GM12878 (cell line): ENCODE data around the gene CAB39. TPM values are rescaled to one million over a fixed set of nuclear protein-coding genes. Genes with fewer than 3 reads are reported as not detected.
A peak's percentile ranks its signal among the peaks of the same experiment; 100 is the strongest.

ENCODE experiments used
- ATAC-seq: fragments of 200-7000 bp; cut with Tn5 transposase; 3 replicates; pipeline ENCODE4 v1.9.1; 2020; ENCODE audit warnings: mild to moderate bottlenecking, moderate library complexity
- BruUV-seq: library from RNA; stranded (reverse); fragments of 400-500 nt; replicated peaks from 2 replicates; lab custom pipeline; 2021; lab: Mats Ljungman, UMichigan
- CTCF ChIA-PET: fragments of 300-600 bp; sonication (Branson Sonifier 250); formaldehyde crosslinking; extraction: SDS; loops from one replicate; lab custom pipeline; 2021; ENCODE audit warnings: inconsistent platforms; lab: Yijun Ruan, JAX
- POLR2A ChIA-PET: fragments of 350-600 bp; formaldehyde crosslinking; extraction: SDS; loops from one replicate; lab custom pipeline; 2021; ENCODE audit warnings: inconsistent platforms; lab: Charles Lee
- RAD21 ChIA-PET: fragments of 300-600 bp; sonication (Branson Sonifier 250); formaldehyde crosslinking; loops from one replicate; lab custom pipeline; 2023; ENCODE audit warnings: antibody characterized with exemption; ENCODE audit not compliant: unreplicated experiment; lab: Charles Lee
- SMC1A ChIA-PET: fragments of 300-600 bp; sonication (Branson Sonifier 250); formaldehyde crosslinking; loops from one replicate; lab custom pipeline; 2023; ENCODE audit not compliant: unreplicated experiment, uncharacterized antibody; lab: Charles Lee
- DNase-seq: peaks from one replicate; pipeline ENCODE4 v3.0.0-alpha.2; 2011; ENCODE audit warnings: low read depth, low spot score
- FAIRE-seq: peaks from 3 replicates; lab custom pipeline; 2011; peaks lifted over from hg19 to GRCh38; lab: Jason Lieb, UNC
- H2AFZ ChIP-seq: 2 replicates; pipeline ENCODE4 v1.6.0; 2011; ENCODE audit warnings: low read depth, low read length, control low read depth; ENCODE audit not compliant: control insufficient read depth
- H3K27ac ChIP-seq: 2 replicates; pipeline ENCODE4 v1.5.1; 2011; ENCODE audit warnings: control low read depth; ENCODE audit not compliant: control insufficient read depth, insufficient read depth
- H3K27me3 ChIP-seq, 2 experiments: replicated peaks in 1 of 2; 2 replicates each; pipeline versions ENCODE4 v1.6.0 to v1.6.1; 2011; ENCODE audit warnings: low read length in 1 of 2; ENCODE audit not compliant: control insufficient read depth in 2 of 2, insufficient read depth in 2 of 2
- H3K36me3 ChIP-seq, 2 experiments: 2 replicates each; pipeline ENCODE4 v1.5.1; 2011; ENCODE audit warnings: low read length in 1 of 2; ENCODE audit not compliant: control insufficient read depth in 2 of 2, insufficient read depth in 2 of 2
- H3K4me1 ChIP-seq: 2 replicates; pipeline ENCODE4 v1.6.1; 2011; ENCODE audit warnings: mild to moderate bottlenecking, low read length, moderate library complexity, mixed read lengths; ENCODE audit not compliant: control insufficient read depth, insufficient read depth
- H3K4me2 ChIP-seq: 2 replicates; pipeline ENCODE4 v1.6.0; 2011; ENCODE audit warnings: control low read depth; ENCODE audit not compliant: control insufficient read depth, insufficient read depth
- H3K4me3 ChIP-seq: fragments of 200-600 bp; sonication (generic); 2 replicates; pipeline ENCODE4 v1.5.1; 2016
- H3K79me2 ChIP-seq: 2 replicates; pipeline ENCODE4 v1.6.0; 2011; ENCODE audit warnings: low read length; ENCODE audit not compliant: control insufficient read depth, insufficient read depth
- H3K9ac ChIP-seq: 2 replicates; pipeline ENCODE4 v1.8.0; 2011; ENCODE audit warnings: low read length, control low read depth, mixed read lengths; ENCODE audit not compliant: control insufficient read depth, insufficient read depth
- H3K9me3 ChIP-seq: replicated peaks from 3 replicates; pipeline ENCODE4 v1.5.1; 2011; ENCODE audit warnings: mild to moderate bottlenecking, low read length; ENCODE audit not compliant: control insufficient read depth, insufficient read depth
- H4K20me1 ChIP-seq: 2 replicates; pipeline ENCODE4 v1.6.0; 2011; ENCODE audit not compliant: control insufficient read depth, insufficient read depth
- EED ChIP-seq: sonication (generic); IDR thresholded peaks from 2 replicates; pipeline ENCODE4 v1.6.1; 2016; ENCODE audit warnings: antibody characterized with exemption, low read depth
- FOS ChIP-seq: IDR thresholded peaks from 3 replicates; pipeline ENCODE4 v1.6.1; 2011; ENCODE audit warnings: borderline replicate concordance; ENCODE audit not compliant: insufficient read length; ENCODE audit errors: extremely low read depth
- IRF4 ChIP-seq: IDR thresholded peaks from 2 replicates; pipeline ENCODE4 v1.6.1; 2011; ENCODE audit warnings: low read depth, low read length
- JUNB ChIP-seq: IDR thresholded peaks from 2 replicates; pipeline ENCODE4 v1.6.1; 2016; ENCODE audit warnings: antibody characterized with exemption, mild to moderate bottlenecking
- MLLT1 ChIP-seq: fragments of 450-650 bp; IDR thresholded peaks from 2 replicates; pipeline ENCODE4 v1.6.1; 2016; ENCODE audit warnings: mild to moderate bottlenecking
- MXI1 ChIP-seq: fragments of 150-350 bp; IDR thresholded peaks from 2 replicates; pipeline ENCODE4 v1.6.1; 2011; ENCODE audit warnings: low read depth, mild to moderate bottlenecking, inconsistent platforms, low read length, improper control_type of control experiment
- NFYB ChIP-seq: IDR thresholded peaks from 2 replicates; pipeline ENCODE4 v1.6.1; 2011; ENCODE audit warnings: low read depth, mild to moderate bottlenecking, low read length, improper control_type of control experiment, moderate library complexity; ENCODE audit not compliant: insufficient read depth
- POLR2A ChIP-seq: IDR thresholded peaks from 2 replicates; pipeline ENCODE4 v1.6.1; 2011; ENCODE audit warnings: low read depth, mild to moderate bottlenecking, low read length
- RAD21 ChIP-seq: IDR thresholded peaks from 2 replicates; pipeline ENCODE4 v1.6.1; 2011; ENCODE audit warnings: mild to moderate bottlenecking, low read depth, low read length, moderate library complexity; ENCODE audit not compliant: insufficient read depth
- RELA ChIP-seq: fragments of 450-650 bp; IDR thresholded peaks from 2 replicates; pipeline ENCODE4 v1.8.0; 2014; ENCODE audit warnings: borderline replicate concordance; ENCODE audit not compliant: partially characterized antibody
- RUNX3 ChIP-seq: IDR thresholded peaks from 2 replicates; pipeline ENCODE4 v1.6.1; 2012; ENCODE audit warnings: low read length, inconsistent platforms
- SMAD5 ChIP-seq: IDR thresholded peaks from 2 replicates; pipeline ENCODE4 v1.6.1; 2016; ENCODE audit warnings: antibody characterized with exemption, low read depth
- SRF ChIP-seq, 2 experiments: IDR thresholded peaks; 2 replicates each; pipeline ENCODE4 v1.6.1; 2011; ENCODE audit warnings: low read depth in 2 of 2, low read length in 2 of 2, mild to moderate bottlenecking in 1 of 2, moderate library complexity in 1 of 2
- STAT1 ChIP-seq: fragments of 450-650 bp; conservative IDR thresholded peaks from 2 replicates; pipeline ENCODE4 v1.6.1; 2014; ENCODE audit warnings: antibody characterized with exemption, mild to moderate bottlenecking
- TCF7 ChIP-seq: IDR thresholded peaks from 2 replicates; pipeline ENCODE4 v1.6.1; 2014; ENCODE audit warnings: antibody characterized with exemption, borderline replicate concordance
- YY1 ChIP-seq: IDR thresholded peaks from 2 replicates; pipeline ENCODE4 v1.6.1; 2011; ENCODE audit warnings: low read depth, mild to moderate bottlenecking, low read length
- ZBTB4 ChIP-seq: fragments of 450-650 bp; formaldehyde crosslinking; IDR thresholded peaks from 2 replicates; pipeline ENCODE4 v1.4.0; 2022; ENCODE audit warnings: mild to moderate bottlenecking, moderate library complexity
- ZSCAN29 ChIP-seq: fragments of 450-650 bp; IDR thresholded peaks from 2 replicates; pipeline ENCODE4 v1.6.1; 2017; ENCODE audit warnings: mild to moderate bottlenecking, moderate library complexity
- WGBS: methylation state at CpG from one replicate; pipeline ENCODE4 v1.1.6; 2016; ENCODE audit warnings: low lambda C conversion rate; ENCODE audit not compliant: insufficient replicate concordance, insufficient coverage; ENCODE audit errors: missing lambda C conversion rate; 5-methylcytosine and 5-hydroxymethylcytosine counted together
- in situ Hi-C: fragments of 300-500 bp; cut with MboI; formaldehyde crosslinking; loops from 9 replicates; pipeline ENCODE4 v1.14.3; 2018; ENCODE audit warnings: mixed read lengths
- intact Hi-C: fragments of 100-400 bp; cut with micrococcal nuclease; formaldehyde crosslinking; loops from one replicate; pipeline ENCODE4 v1.14.2; 2022; ENCODE audit not compliant: unreplicated experiment
- polyA plus RNA-seq, 11 experiments: library from polyadenylated mRNA; depleted of rRNA in 4 of 11; unstranded in 6 of 11; stranded (reverse) in 5 of 11; fragments of >200 nt; fragmentation: Nextera tagmentation in 4 of 11; fragmentation: Illumina TruSeq in 1 of 11; extraction: Ambion mirVana in 4 of 11; extraction: Trizol in 1 of 11; gene quantifications; 1 replicate in 1 of 11; 2 replicates in 10 of 11; pipeline versions ENCODE4 v1.2.1 to v1.2.3, GENCODE V29; 2011 to 2016; ENCODE audit warnings: inconsistent platforms in 2 of 11, missing spikeins in 2 of 11, low read depth in 1 of 11
- total RNA-seq, 4 experiments: library from RNA; depleted of rRNA in 3 of 4; stranded (reverse); fragments of >200 nt in 3 of 4; fragmentation: Illumina TruSeq in 1 of 4; extraction: Trizol in 1 of 4; gene quantifications; 2 replicates each; pipeline versions ENCODE4 v1.2.1 to v1.2.3, GENCODE V29; 2013 to 2021

Gene CAB39
- total and polyA plus RNA-seq, 10 of the 15 experiments (the other 5 are each of a cell fraction or from before 2014, with no cell fraction given), result 13.3 to 129 (median 62.9) TPM

GRCh38 chr2:230864122-230864604, 151.5 kb downstream of the CAB39 start (continued):
- TF ChIP-seq ZBTB4 (CRISPR knock-in tag), result no peak
- TF ChIP-seq, all 136 proteins: peak for 0

- SMC1A ChIA-PET, result interaction anchor here (1.3 to 1.8 kb wide), 3 partner anchors 8 to 60 kb away, joined by 3 to 5 read pairs (median 4); partner anchors contain the start of gene GPR55
- TSS peak; percentile 80 for BruUV-seq
- POLR2A ChIA-PET, result interaction anchor here (0.5 to 1.0 kb wide), 4 partner anchors 9 to 60 kb away, joined by 3 to 6 read pairs (median 4); no protein-coding TSS in a partner anchor
- H2AFZ ChIP-seq, result peak within 1 kb of the TSS; percentile 82
- H3K79me2 ChIP-seq, result peaks cover 4% of the 10 kb centered on the region
- H3K36me3 ChIP-seq, result no peaks in the 10 kb centered on the region
- CTCF ChIA-PET, result interaction anchor here (0.6 to 4.9 kb wide), 13 partner anchors 9 to 124 kb away, joined by 3 to 25 read pairs (median 4); partner anchors contain the start of gene GPR55
- peak within 1 kb of the TSS; percentile 97 for H3K4me3 ChIP-seq
- DNase-seq (no peak), ATAC-seq (peak; percentile 84), FAIRE-seq (peak; percentile 47)
- H3K4me1 ChIP-seq, result peaks cover 18% of the 10 kb centered on the region
- H3K9ac ChIP-seq, result peak within 1 kb of the TSS; percentile 76
- H4K20me1 ChIP-seq, result no peaks in the 10 kb centered on the region
- intact Hi-C loops, result loop anchor here (2.0 kb wide), 1 partner anchor 30 kb away; no protein-coding TSS in a partner anchor
- RAD21 ChIA-PET, result interaction anchor here (0.6 to 1.5 kb wide), 9 partner anchors 9 to 120 kb away, joined by 3 to 9 read pairs (median 4); partner anchors contain the start of gene GPR55
- in situ Hi-C loops, result no loop called here
- peak within 1 kb of the TSS; percentile 38 for H3K27ac ChIP-seq
- no peaks in the 10 kb centered on the region for H3K9me3 ChIP-seq
- 2% methylated on average over 39 of the region's 76 CpGs for WGBS
- no peaks in the 10 kb centered on the region; a peak in 2 of 4 replicates for H3K27me3 ChIP-seq
- H3K4me2 ChIP-seq, result peak within 1 kb of the TSS; percentile 98
- TF ChIP-seq FOS (no peak), RUNX3 (no peak), JUNB (no peak), EED (0 out of 2 replicates have a peak, but pooled peaks have one; percentile 8), MXI1 (no peak), RAD21 (peak; percentile 48), ZSCAN29 (no peak), STAT1 (no peak), SRF (IDR thresholded peaks at IDR 0.05; ENCODE audit: low read depth in 2 of 2, low read length in 2 of 2) (no peak), TCF7 (no peak), POLR2A (peak; percentile 87), RELA (no peak), MLLT1 (0 out of 2 replicates have a peak, but pooled peaks have one; percentile 33), IRF4 (no peak), YY1 (0 out of 2 replicates have a peak, but pooled peaks have one; percentile 38), SMAD5 (no peak), NFYB (no peak)
These were observed 152.1 kb downstream of the CAB39 start, which contains the start of gene ITM2C for GRCh38 chr2:230864605-230865306. ITM2C (plus strand) TSS chr2:230864942; CDS start chr2:230865026, 84 bp downstream.
